ENCODE measurements around the gene ZNF143. TPM values are rescaled to one million over a fixed set of nuclear protein-coding genes. Genes with fewer than 3 reads are reported as not detected.

Gene ZNF143
- total RNA-seq, 2 donors from 2014 or later = 32.1 to 37.1 TPM

Other genes with a start within 250 kb of the ZNF143 start
- 100 to 1,000 TPM in 1 of 2 donors, 10 to 100 TPM in 1; 69.8 to 200 TPM for gene DENND5A, start 195.7 kb upstream of the ZNF143 start, total RNA-seq
- 10 to 100 TPM; 25.9 to 33.5 TPM for gene TMEM41B, start 146.4 kb upstream of the ZNF143 start, total RNA-seq
- gene IPO7, start 76.4 kb upstream of the ZNF143 start, total RNA-seq = 100 to 1,000 TPM in 1 of 2 donors, 10 to 100 TPM in 1; 96.9 to 160 TPM
- gene WEE1, start 112.7 kb downstream of the ZNF143 start, total RNA-seq = 10 to 100 TPM; 28.0 to 63.8 TPM
- 1 to 10 TPM; 7.9 to 9.8 TPM for gene SWAP70, start 203.1 kb downstream of the ZNF143 start, total RNA-seq